GM12878 (cell line): ENCODE results near the gene RINT1. TPM values are rescaled to one million over a fixed set of nuclear protein-coding genes. Genes with fewer than 3 reads are reported as not detected.

Experiments used
- ATAC-seq: fragments of 200-7000 bp; cut with Tn5 transposase; 3 replicates; pipeline ENCODE4 v1.9.1; 2020; ENCODE audit warnings: mild to moderate bottlenecking, moderate library complexity
- BruUV-seq: library from RNA; stranded (reverse); fragments of 400-500 nt; replicated peaks from 2 replicates; lab custom pipeline; 2021; lab: Mats Ljungman, UMichigan
- CTCF ChIA-PET: fragments of 300-600 bp; sonication (Branson Sonifier 250); formaldehyde crosslinking; extraction: SDS; loops from one replicate; lab custom pipeline; 2021; ENCODE audit warnings: inconsistent platforms; lab: Yijun Ruan, JAX
- POLR2A ChIA-PET: fragments of 350-600 bp; formaldehyde crosslinking; extraction: SDS; loops from one replicate; lab custom pipeline; 2021; ENCODE audit warnings: inconsistent platforms; lab: Charles Lee
- RAD21 ChIA-PET: fragments of 300-600 bp; sonication (Branson Sonifier 250); formaldehyde crosslinking; loops from one replicate; lab custom pipeline; 2023; ENCODE audit warnings: antibody characterized with exemption; ENCODE audit not compliant: unreplicated experiment; lab: Charles Lee
- SMC1A ChIA-PET: fragments of 300-600 bp; sonication (Branson Sonifier 250); formaldehyde crosslinking; loops from one replicate; lab custom pipeline; 2023; ENCODE audit not compliant: unreplicated experiment, uncharacterized antibody; lab: Charles Lee
- DNase-seq: peaks from one replicate; pipeline ENCODE4 v3.0.0-alpha.2; 2011; ENCODE audit warnings: low read depth, low spot score
- FAIRE-seq: peaks from 3 replicates; lab custom pipeline; 2011; peaks lifted over from hg19 to GRCh38; lab: Jason Lieb, UNC
- H2AFZ ChIP-seq: 2 replicates; pipeline ENCODE4 v1.6.0; 2011; ENCODE audit warnings: low read depth, low read length, control low read depth; ENCODE audit not compliant: control insufficient read depth
- H3K27ac ChIP-seq: 2 replicates; pipeline ENCODE4 v1.5.1; 2011; ENCODE audit warnings: control low read depth; ENCODE audit not compliant: control insufficient read depth, insufficient read depth
- H3K27me3 ChIP-seq, 2 experiments: replicated peaks in 1 of 2; 2 replicates each; pipeline versions ENCODE4 v1.6.0 to v1.6.1; 2011; ENCODE audit warnings: low read length in 1 of 2; ENCODE audit not compliant: control insufficient read depth in 2 of 2, insufficient read depth in 2 of 2
- H3K36me3 ChIP-seq, 2 experiments: 2 replicates each; pipeline ENCODE4 v1.5.1; 2011; ENCODE audit warnings: low read length in 1 of 2; ENCODE audit not compliant: control insufficient read depth in 2 of 2, insufficient read depth in 2 of 2
- H3K4me1 ChIP-seq: 2 replicates; pipeline ENCODE4 v1.6.1; 2011; ENCODE audit warnings: mild to moderate bottlenecking, low read length, moderate library complexity, mixed read lengths; ENCODE audit not compliant: control insufficient read depth, insufficient read depth
- H3K4me2 ChIP-seq: 2 replicates; pipeline ENCODE4 v1.6.0; 2011; ENCODE audit warnings: control low read depth; ENCODE audit not compliant: control insufficient read depth, insufficient read depth
- H3K4me3 ChIP-seq: fragments of 200-600 bp; sonication (generic); 2 replicates; pipeline ENCODE4 v1.5.1; 2016
- H3K79me2 ChIP-seq: 2 replicates; pipeline ENCODE4 v1.6.0; 2011; ENCODE audit warnings: low read length; ENCODE audit not compliant: control insufficient read depth, insufficient read depth
- H3K9ac ChIP-seq: 2 replicates; pipeline ENCODE4 v1.8.0; 2011; ENCODE audit warnings: low read length, control low read depth, mixed read lengths; ENCODE audit not compliant: control insufficient read depth, insufficient read depth
- H3K9me3 ChIP-seq: replicated peaks from 3 replicates; pipeline ENCODE4 v1.5.1; 2011; ENCODE audit warnings: mild to moderate bottlenecking, low read length; ENCODE audit not compliant: control insufficient read depth, insufficient read depth
- H4K20me1 ChIP-seq: 2 replicates; pipeline ENCODE4 v1.6.0; 2011; ENCODE audit not compliant: control insufficient read depth, insufficient read depth
- CHD4 ChIP-seq: fragments of 200-600 bp; sonication (generic); IDR thresholded peaks from 2 replicates; pipeline ENCODE4 v1.6.1; 2016; ENCODE audit warnings: mild to moderate bottlenecking
- EP300 ChIP-seq, 2 experiments: fragments of 150-350 bp in 1 of 2; IDR thresholded peaks; 2 replicates each; pipeline ENCODE4 v1.6.1; 2011 to 2012; ENCODE audit warnings: low read depth in 2 of 2, low read length in 2 of 2, borderline replicate concordance in 1 of 2, improper control_type of control experiment in 1 of 2, inconsistent platforms in 1 of 2; ENCODE audit not compliant: control insufficient read depth in 1 of 2
- EZH2 ChIP-seq: IDR thresholded peaks from 2 replicates; pipeline ENCODE4 v1.6.1; 2012; ENCODE audit warnings: low read depth, mild to moderate bottlenecking, control low read depth, inconsistent platforms, low read length, borderline replicate concordance; ENCODE audit not compliant: control insufficient read depth
- IRF4 ChIP-seq: IDR thresholded peaks from 2 replicates; pipeline ENCODE4 v1.6.1; 2011; ENCODE audit warnings: low read depth, low read length
- NR2C2 ChIP-seq: IDR thresholded peaks from 2 replicates; pipeline ENCODE4 v1.6.1; 2011; ENCODE audit warnings: borderline replicate concordance, low read depth; ENCODE audit not compliant: control insufficient read depth, insufficient read length
- SREBF2 ChIP-seq: IDR thresholded peaks from 2 replicates; pipeline ENCODE4 v1.6.1; 2012; ENCODE audit warnings: mild to moderate bottlenecking, low read length
- TCF12 ChIP-seq: IDR thresholded peaks from 2 replicates; pipeline ENCODE4 v1.6.1; 2011; ENCODE audit warnings: low read depth, mild to moderate bottlenecking, low read length
- TCF3 ChIP-seq: IDR thresholded peaks from 2 replicates; pipeline ENCODE4 v1.6.1; 2012; ENCODE audit warnings: low read depth, mild to moderate bottlenecking, low read length, borderline replicate concordance; ENCODE audit not compliant: insufficient read depth
- YY1 ChIP-seq: IDR thresholded peaks from 2 replicates; pipeline ENCODE4 v1.6.1; 2011; ENCODE audit warnings: low read depth, mild to moderate bottlenecking, low read length
- WGBS: methylation state at CpG from one replicate; pipeline ENCODE4 v1.1.6; 2016; ENCODE audit warnings: low lambda C conversion rate; ENCODE audit not compliant: insufficient replicate concordance, insufficient coverage; ENCODE audit errors: missing lambda C conversion rate; 5-methylcytosine and 5-hydroxymethylcytosine counted together
- in situ Hi-C: fragments of 300-500 bp; cut with MboI; formaldehyde crosslinking; loops from 9 replicates; pipeline ENCODE4 v1.14.3; 2018; ENCODE audit warnings: mixed read lengths
- intact Hi-C: fragments of 100-400 bp; cut with micrococcal nuclease; formaldehyde crosslinking; loops from one replicate; pipeline ENCODE4 v1.14.2; 2022; ENCODE audit not compliant: unreplicated experiment
- polyA plus RNA-seq, 11 experiments: library from polyadenylated mRNA; depleted of rRNA in 4 of 11; unstranded in 6 of 11; stranded (reverse) in 5 of 11; fragments of >200 nt; fragmentation: Nextera tagmentation in 4 of 11; fragmentation: Illumina TruSeq in 1 of 11; extraction: Ambion mirVana in 4 of 11; extraction: Trizol in 1 of 11; gene quantifications; 1 replicate in 1 of 11; 2 replicates in 10 of 11; pipeline versions ENCODE4 v1.2.1 to v1.2.3, GENCODE V29; 2011 to 2016; ENCODE audit warnings: inconsistent platforms in 2 of 11, missing spikeins in 2 of 11, low read depth in 1 of 11
- total RNA-seq, 4 experiments: library from RNA; depleted of rRNA in 3 of 4; stranded (reverse); fragments of >200 nt in 3 of 4; fragmentation: Illumina TruSeq in 1 of 4; extraction: Trizol in 1 of 4; gene quantifications; 2 replicates each; pipeline versions ENCODE4 v1.2.1 to v1.2.3, GENCODE V29; 2013 to 2021
- TF ChIP-seq, protein P1 (sequence below): fragments of 450-650 bp; IDR thresholded peaks from 2 replicates; pipeline ENCODE4 v1.6.1; 2017; ENCODE audit warnings: mild to moderate bottlenecking
- TF ChIP-seq, protein P2 (sequence below): fragments of 450-650 bp; formaldehyde crosslinking; IDR thresholded peaks from 2 replicates; pipeline ENCODE4 v1.5.0; 2022; ENCODE audit warnings: mild to moderate bottlenecking, missing genetic modification characterization
- TF ChIP-seq, protein P3 (sequence below): IDR thresholded peaks from 2 replicates; pipeline ENCODE4 v1.6.1; 2012; ENCODE audit warnings: low read depth, low read length, improper control_type of control experiment
- TF ChIP-seq, protein P4 (sequence below): fragments of 450-650 bp; IDR thresholded peaks from 2 replicates; pipeline ENCODE4 v1.6.1; 2017; ENCODE audit warnings: antibody characterized with exemption, mild to moderate bottlenecking, moderate library complexity

The RINT1 gene
- total and polyA plus RNA-seq, 10 of the 15 experiments (the other 5 are each of a cell fraction or from before 2014, with no cell fraction given): 6.7 to 32.3 (median 17.3) TPM

DNA sequence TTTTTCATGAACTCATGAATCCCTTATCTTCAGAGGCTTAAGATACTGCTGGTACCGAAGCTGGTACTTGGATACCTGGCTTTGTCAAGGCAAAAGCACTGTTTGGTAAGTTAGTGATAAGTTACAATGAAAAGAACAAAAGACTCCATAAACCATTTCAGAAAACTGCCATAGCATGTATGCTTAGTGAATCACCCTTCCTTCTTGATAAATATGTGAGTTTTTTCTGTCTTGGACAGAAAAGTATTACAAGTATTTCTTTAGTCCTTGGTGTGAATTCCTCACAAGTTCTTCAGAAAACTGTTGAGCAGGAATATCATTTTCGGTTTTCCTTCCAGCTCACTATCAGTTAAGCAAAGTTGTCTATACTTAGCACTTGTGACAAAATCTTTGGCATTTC is 35.5 kb upstream of the RINT1 start (continued):
- TF ChIP-seq, protein P1, sequence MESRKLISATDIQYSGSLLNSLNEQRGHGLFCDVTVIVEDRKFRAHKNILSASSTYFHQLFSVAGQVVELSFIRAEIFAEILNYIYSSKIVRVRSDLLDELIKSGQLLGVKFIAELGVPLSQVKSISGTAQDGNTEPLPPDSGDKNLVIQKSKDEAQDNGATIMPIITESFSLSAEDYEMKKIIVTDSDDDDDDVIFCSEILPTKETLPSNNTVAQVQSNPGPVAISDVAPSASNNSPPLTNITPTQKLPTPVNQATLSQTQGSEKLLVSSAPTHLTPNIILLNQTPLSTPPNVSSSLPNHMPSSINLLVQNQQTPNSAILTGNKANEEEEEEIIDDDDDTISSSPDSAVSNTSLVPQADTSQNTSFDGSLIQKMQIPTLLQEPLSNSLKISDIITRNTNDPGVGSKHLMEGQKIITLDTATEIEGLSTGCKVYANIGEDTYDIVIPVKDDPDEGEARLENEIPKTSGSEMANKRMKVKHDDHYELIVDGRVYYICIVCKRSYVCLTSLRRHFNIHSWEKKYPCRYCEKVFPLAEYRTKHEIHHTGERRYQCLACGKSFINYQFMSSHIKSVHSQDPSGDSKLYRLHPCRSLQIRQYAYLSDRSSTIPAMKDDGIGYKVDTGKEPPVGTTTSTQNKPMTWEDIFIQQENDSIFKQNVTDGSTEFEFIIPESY: no peak
- TF ChIP-seq YY1: no peak
- TF ChIP-seq EP300 (IDR thresholded peaks at IDR 0.05; ENCODE audit: borderline replicate concordance in 1 of 2, control insufficient read depth in 1 of 2, low read depth in 2 of 2, low read length in 2 of 2): no peak
- no peak for TF ChIP-seq TCF3
- no peak for TF ChIP-seq SREBF2

DNA sequence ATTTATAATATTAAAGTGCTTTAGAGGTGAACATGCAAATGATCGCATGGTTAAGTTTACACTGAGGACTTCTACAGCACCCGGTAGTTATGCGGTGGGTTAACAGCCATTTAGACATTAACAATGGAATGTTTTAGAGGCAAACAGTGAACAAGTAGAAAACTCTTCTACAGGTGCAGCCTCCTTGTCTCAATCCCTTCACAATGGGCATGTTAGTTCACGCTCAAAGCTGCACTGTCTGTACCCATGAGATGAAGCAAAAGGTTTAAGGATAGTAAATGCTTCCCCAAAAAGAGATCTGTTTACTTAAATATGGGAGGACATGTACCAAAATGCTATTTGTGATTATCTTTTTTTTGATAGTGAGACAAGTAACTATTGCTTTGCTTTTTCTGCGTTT is 35.0 kb upstream of the RINT1 start:
- 98% methylated on average over 5 of the region's 5 CpGs for WGBS
- CTCF ChIA-PET: interaction anchor here (1.1 kb wide), 1 partner anchor 9 kb away, joined by 3 read pairs; no protein-coding TSS in a partner anchor
- no peaks in the 10 kb centered on the region for H4K20me1 ChIP-seq
- no peak overlapping the region for H3K9ac ChIP-seq
- no peak overlapping the region for H3K27ac ChIP-seq
- SMC1A ChIA-PET: no interaction called here
- no peak overlapping the region for H3K4me3 ChIP-seq
- H3K4me2 ChIP-seq: no peak overlapping the region
- H2AFZ ChIP-seq: no peak overlapping the region
- RAD21 ChIA-PET: no interaction called here
- ATAC-seq (no peak), DNase-seq (no peak), FAIRE-seq (no peak)
- peaks cover 0 to 8% of the 10 kb centered on the region in 2 experiments; a peak in 2 of 4 replicates for H3K36me3 ChIP-seq
- H3K9me3 ChIP-seq: no peaks in the 10 kb centered on the region
- no peaks in the 10 kb centered on the region for H3K27me3 ChIP-seq
- no peaks in the 10 kb centered on the region for H3K4me1 ChIP-seq
- H3K79me2 ChIP-seq: no peaks in the 10 kb centered on the region
- no TSS peak for BruUV-seq
- in situ Hi-C loops: no loop called here
- POLR2A ChIA-PET: interaction anchor here (0.5 kb wide), 1 partner anchor 99 kb away, joined by 4 read pairs; no protein-coding TSS in a partner anchor
- intact Hi-C loops: no loop called here
- TF ChIP-seq, protein P2, sequence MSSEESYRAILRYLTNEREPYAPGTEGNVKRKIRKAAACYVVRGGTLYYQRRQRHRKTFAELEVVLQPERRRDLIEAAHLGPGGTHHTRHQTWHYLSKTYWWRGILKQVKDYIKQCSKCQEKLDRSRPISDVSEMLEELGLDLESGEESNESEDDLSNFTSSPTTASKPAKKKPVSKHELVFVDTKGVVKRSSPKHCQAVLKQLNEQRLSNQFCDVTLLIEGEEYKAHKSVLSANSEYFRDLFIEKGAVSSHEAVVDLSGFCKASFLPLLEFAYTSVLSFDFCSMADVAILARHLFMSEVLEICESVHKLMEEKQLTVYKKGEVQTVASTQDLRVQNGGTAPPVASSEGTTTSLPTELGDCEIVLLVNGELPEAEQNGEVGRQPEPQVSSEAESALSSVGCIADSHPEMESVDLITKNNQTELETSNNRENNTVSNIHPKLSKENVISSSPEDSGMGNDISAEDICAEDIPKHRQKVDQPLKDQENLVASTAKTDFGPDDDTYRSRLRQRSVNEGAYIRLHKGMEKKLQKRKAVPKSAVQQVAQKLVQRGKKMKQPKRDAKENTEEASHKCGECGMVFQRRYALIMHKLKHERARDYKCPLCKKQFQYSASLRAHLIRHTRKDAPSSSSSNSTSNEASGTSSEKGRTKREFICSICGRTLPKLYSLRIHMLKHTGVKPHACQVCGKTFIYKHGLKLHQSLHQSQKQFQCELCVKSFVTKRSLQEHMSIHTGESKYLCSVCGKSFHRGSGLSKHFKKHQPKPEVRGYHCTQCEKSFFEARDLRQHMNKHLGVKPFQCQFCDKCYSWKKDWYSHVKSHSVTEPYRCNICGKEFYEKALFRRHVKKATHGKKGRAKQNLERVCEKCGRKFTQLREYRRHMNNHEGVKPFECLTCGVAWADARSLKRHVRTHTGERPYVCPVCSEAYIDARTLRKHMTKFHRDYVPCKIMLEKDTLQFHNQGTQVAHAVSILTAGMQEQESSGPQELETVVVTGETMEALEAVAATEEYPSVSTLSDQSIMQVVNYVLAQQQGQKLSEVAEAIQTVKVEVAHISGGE (CRISPR knock-in tag): no peak
- TF ChIP-seq, protein P3, sequence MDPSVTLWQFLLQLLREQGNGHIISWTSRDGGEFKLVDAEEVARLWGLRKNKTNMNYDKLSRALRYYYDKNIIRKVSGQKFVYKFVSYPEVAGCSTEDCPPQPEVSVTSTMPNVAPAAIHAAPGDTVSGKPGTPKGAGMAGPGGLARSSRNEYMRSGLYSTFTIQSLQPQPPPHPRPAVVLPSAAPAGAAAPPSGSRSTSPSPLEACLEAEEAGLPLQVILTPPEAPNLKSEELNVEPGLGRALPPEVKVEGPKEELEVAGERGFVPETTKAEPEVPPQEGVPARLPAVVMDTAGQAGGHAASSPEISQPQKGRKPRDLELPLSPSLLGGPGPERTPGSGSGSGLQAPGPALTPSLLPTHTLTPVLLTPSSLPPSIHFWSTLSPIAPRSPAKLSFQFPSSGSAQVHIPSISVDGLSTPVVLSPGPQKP: no peak
- TF ChIP-seq, protein P4, sequence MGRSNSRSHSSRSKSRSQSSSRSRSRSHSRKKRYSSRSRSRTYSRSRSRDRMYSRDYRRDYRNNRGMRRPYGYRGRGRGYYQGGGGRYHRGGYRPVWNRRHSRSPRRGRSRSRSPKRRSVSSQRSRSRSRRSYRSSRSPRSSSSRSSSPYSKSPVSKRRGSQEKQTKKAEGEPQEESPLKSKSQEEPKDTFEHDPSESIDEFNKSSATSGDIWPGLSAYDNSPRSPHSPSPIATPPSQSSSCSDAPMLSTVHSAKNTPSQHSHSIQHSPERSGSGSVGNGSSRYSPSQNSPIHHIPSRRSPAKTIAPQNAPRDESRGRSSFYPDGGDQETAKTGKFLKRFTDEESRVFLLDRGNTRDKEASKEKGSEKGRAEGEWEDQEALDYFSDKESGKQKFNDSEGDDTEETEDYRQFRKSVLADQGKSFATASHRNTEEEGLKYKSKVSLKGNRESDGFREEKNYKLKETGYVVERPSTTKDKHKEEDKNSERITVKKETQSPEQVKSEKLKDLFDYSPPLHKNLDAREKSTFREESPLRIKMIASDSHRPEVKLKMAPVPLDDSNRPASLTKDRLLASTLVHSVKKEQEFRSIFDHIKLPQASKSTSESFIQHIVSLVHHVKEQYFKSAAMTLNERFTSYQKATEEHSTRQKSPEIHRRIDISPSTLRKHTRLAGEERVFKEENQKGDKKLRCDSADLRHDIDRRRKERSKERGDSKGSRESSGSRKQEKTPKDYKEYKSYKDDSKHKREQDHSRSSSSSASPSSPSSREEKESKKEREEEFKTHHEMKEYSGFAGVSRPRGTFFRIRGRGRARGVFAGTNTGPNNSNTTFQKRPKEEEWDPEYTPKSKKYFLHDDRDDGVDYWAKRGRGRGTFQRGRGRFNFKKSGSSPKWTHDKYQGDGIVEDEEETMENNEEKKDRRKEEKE: no peak
- TF ChIP-seq SREBF2: no peak
- no peak for TF ChIP-seq EZH2
- TF ChIP-seq TCF12: no peak
- no peak for TF ChIP-seq NR2C2
- TF ChIP-seq CHD4: no peak
- no peak for TF ChIP-seq IRF4
